T-helper 9 cell (primary cell): ENCODE data around the gene SAPCD2.
"Not testable (repeated sequence)": the region's sequence is repeated elsewhere in the genome, so short reads cannot be mapped to it uniquely, and the experiment has no call there.

Source experiments
- DNase-seq: peaks from one replicate; pipeline ENCODE4 v3.0.0-alpha.2; 2020

Gene SAPCD2

GRCh38 chr9:137064027-137064879 is 6.1 kb downstream of the SAPCD2 start:
- DNase-seq = peak; percentile 65

GRCh38 chr9:137063311-137064026 is 6.9 kb downstream of the SAPCD2 start:
- no peak for DNase-seq

- not testable (repeated sequence) for DNase-seq
Observed at GRCh38 chr9:137062798-137063197, 7.6 kb downstream of the SAPCD2 start.

- no peak for DNase-seq
Observed at GRCh38 chr9:137062384-137062783, 8.0 kb downstream of the SAPCD2 start.

- no peak for DNase-seq
Observed at GRCh38 chr9:137058521-137059234, 11.7 kb downstream of the SAPCD2 start.

- no peak for DNase-seq
Observed at GRCh38 chr9:137057545-137057944, 12.8 kb downstream of the SAPCD2 start.

GRCh38 chr9:137056739-137057415 is 13.5 kb downstream of the SAPCD2 start:
- no peak for DNase-seq

- DNase-seq = no peak
Observed at GRCh38 chr9:137055385-137056364, 14.7 kb downstream of the SAPCD2 start.

GRCh38 chr9:137054932-137055384 is 15.4 kb downstream of the SAPCD2 start:
- DNase-seq = no peak

GRCh38 chr9:137053944-137054931 is 16.1 kb downstream of the SAPCD2 start, which contains the start of gene ENTPD2:
ENTPD2 (minus strand) TSS chr9:137054061; CDS start chr9:137053997, 64 bp downstream.
- peak; percentile 35 for DNase-seq

GRCh38 chr9:137052998-137053943 is 17.1 kb downstream of the SAPCD2 start:
- no peak for DNase-seq

GRCh38 chr9:137052293-137052692 is 18.1 kb downstream of the SAPCD2 start:
- no peak for DNase-seq

- DNase-seq = no peak
Observed at GRCh38 chr9:137051145-137051724, 19.1 kb downstream of the SAPCD2 start.

GRCh38 chr9:137050570-137050969 is 19.8 kb downstream of the SAPCD2 start:
- no peak for DNase-seq

GRCh38 chr9:137049544-137050449 is 20.6 kb downstream of the SAPCD2 start:
- peak; percentile 55 for DNase-seq

- no peak for DNase-seq
Observed at GRCh38 chr9:137048655-137049543, 21.5 kb downstream of the SAPCD2 start.
